HG03045 (cell line): ENCODE results near the gene PTPRJ.

Experiments used
- ATAC-seq: cut with Tn5 transposase; IDR thresholded peaks from one replicate; pipeline ENCODE4 v1.9.1; 2021; ENCODE audit warnings: mild to moderate bottlenecking, moderate library complexity; ENCODE audit not compliant: unreplicated experiment

Gene PTPRJ

DNA sequence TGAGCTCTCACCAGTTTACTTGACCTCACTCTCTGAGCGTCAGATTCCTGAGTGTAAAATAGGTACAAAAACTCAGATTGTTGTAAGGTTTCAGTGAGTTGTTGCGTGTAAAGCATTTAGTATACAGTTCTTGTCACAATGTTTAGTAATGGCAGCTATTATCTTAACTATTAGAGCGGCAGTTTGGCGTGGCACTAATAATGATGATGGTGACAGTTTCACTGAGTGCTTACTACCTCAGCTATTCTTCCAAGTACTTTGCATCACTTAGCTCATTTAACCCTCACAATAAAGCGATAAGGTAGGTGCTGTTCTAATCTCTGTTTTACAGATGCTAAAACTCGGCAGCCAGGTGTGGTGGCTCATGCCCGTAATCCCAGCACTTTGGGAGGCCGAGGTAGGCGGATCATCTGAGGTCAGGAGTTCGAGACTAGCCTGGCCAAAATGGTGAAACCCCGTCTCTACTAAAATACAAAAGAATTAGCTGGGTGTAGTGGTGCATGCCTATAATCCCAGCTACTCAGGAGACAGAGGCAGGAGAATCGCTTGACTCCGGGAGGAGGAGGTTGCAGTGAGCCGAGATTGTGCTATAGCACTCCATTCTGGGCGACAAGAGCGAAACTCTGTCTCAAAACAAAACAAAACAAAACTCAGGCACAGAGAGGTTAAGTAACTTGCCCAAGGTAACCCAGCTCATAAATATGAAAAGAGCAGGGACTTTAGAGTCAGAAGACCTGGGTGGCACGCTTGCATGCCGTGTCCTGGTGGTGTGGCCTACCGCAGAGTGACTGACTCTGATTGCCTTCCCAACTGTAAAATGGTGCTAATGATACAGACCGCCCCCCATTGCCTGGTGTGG, 76.2 kb downstream of the PTPRJ start:
- ATAC-seq = no peak

DNA sequence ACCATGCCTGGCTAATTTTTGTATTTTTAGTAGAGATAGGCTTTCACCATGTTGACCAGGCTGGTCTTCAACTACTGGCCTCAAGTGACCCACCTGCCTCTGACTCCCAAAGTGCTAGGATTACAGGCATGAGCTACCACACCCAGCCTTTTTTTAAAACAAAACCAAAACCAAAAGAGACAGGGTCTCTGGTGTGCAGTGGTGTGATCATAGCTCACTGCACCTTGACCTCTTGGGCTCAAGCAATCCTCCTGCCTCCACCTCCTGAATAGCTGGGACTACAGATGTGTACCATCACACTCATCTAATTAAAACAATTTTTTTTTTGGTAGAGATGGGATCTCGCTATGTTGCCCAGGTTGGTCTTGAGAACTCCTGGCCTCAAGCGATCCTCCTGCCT, 77.7 kb downstream of the PTPRJ start:
- no peak for ATAC-seq

DNA sequence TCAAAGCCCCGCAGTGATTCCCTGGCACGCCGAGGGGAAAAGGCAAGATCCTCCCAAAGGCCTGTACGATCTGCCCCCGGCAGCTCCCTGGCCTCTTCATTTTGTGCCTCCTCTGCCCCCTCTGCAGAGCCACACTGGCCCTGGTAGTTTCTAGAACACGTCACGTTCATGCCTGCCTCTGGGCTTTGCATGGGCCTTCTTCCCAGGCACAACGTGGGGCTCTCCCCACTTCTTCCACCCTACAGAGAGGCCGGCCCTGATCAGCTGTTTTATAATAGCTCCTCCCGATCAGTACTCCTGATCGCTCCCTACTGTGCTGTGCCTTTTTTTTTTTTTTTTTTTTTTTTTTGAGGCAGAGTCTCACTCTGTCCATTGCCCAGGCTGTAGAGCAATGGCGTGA, 78.4 kb downstream of the PTPRJ start:
- no peak for ATAC-seq

DNA sequence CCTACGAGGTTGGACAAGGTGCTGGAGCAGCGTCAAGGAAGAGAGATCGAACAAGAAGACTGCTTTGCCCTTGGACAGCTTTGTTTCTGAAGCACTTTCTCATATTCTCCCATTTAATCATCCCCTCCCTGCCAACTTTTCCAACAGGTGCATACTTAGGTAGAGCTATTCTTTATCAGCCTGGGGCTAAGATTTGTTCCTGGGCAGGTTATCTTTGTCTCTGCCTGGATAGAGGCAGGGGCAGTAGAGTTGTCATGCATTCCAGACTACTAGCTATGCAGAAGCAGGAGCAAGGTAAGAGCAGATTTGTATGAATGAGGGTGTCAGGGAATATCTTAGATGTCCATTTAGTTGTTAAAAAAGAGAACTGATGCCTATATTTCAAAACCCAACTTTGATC, 82.3 kb downstream of the PTPRJ start:
- ATAC-seq = no peak

DNA sequence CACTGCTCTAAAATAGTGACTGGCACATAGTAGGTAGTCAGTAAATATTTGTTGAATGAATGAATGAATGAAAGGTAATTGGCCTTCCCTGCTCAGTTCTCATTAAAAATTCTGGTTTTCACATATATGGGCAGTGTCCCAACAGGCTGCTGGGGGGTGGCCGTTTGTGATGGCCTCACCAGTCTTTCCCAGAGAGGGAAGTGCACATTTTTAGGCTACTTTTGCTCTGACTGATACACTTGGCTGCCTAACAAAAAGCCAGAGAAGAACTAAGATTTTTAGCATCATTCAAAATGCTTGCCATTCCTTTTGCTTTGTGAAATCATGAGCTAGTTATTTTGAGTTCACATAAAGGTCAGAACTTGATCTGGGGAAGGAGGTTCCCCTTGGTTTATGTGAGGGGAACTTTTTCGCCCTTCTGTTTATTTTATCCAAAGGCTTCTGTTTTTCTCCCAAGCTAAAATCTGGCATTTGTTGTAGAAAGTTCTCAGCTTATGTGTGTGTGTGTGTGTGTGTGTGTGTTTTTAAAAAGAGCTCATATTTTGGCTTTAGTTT, 83.1 kb downstream of the PTPRJ start:
- no peak for ATAC-seq

DNA sequence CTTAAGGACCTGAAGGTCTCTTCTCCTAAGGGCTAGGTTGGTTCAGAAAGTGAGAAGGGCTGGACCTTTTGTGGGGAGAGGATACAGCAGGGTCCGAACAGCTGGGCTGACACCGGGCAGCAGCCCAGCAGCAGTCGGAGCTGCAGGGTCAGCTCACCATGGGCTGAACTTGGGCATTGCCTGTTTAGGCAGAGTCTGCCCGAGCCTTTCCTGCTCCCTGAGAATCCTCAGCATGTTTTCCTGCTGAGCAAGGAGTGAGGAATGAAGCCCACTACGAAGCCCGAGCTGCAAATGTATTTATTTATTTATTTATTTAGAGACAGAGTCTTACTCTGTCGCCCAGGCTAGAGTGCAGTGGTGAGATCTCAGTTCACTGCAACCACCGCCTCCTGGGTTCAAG, 83.9 kb downstream of the PTPRJ start:
- ATAC-seq = no peak

DNA sequence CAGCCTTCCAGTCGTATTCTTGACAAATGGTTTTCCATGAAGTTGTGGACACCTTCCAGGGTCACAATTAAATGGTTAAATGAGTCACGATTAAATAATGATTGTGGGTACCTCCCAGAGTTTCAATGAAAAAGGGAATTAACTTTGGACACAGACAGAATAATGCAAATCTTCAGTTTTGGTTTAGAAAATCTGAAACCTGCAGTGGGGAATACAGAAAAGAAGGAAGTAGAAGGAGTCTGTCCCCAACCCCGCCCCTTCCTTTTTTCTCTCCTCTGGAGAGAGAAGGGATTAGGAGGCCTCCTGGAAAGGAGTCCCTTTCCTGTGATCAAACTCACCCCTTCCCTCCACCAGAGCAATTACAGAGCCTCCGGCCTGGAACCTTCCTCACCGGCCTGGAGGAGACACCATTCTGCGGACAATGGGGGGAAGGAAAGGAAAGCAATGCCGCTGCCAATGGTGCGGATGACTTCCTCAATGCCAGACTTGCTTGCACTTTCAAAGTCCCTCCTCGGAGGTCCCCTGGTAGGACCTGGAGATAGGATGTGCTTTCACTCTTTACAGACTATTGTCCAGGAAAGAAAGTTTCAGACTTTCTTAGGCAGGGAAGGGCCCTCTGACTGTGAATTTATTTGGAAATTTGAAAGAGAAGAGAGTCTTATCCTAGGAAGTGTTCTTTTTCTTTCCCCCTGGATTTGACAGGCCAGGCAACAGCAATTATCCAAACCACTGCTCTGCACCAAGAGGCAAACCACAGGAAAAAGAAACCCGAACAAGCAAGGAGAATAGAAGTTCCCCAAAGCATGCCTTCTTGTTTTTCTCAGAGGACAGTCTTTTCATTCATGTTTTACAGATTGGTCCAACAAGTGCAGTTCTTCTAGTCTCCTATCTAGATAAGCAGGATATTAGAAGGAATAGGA, 86.8 kb downstream of the PTPRJ start:
- ATAC-seq = no peak

DNA sequence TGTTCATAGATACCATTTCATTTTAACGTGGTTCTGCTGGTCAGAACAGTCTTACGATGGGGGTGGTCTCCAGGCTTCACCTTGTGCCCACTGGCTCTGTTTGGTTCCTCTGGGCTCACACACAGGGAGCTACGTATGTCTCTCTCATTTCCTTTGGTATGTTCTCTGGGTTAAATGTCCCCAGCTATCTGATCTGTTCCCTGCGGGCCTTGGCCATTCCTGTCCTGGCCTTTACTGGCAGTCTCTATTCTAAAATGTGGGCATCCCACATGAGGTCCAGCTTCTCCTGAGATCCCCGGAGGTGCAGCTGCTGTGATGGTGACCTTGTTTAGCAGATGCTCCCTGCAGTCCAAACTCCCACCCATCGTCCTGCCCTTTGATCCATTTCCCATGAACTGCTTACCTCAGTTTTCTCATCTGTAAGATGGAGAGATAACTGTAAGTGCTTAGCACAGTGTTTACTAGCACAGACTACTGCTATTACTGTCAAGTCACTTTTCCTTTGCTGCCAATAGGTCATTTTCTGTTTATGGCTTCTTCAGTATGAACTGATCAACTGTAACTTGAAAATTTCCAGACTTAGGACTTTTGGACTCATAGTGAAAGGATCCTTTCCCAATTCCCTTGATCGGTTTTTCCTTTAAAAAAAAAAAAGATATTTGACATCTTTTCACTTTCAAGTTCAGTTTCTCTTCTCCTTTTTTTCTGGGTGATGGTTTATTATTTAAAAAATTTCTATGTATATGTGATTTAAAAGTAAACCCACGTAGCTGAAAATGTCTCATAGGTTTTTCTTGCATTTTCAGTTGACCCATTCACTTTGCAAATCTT, 92.9 kb downstream of the PTPRJ start:
- no peak for ATAC-seq

DNA sequence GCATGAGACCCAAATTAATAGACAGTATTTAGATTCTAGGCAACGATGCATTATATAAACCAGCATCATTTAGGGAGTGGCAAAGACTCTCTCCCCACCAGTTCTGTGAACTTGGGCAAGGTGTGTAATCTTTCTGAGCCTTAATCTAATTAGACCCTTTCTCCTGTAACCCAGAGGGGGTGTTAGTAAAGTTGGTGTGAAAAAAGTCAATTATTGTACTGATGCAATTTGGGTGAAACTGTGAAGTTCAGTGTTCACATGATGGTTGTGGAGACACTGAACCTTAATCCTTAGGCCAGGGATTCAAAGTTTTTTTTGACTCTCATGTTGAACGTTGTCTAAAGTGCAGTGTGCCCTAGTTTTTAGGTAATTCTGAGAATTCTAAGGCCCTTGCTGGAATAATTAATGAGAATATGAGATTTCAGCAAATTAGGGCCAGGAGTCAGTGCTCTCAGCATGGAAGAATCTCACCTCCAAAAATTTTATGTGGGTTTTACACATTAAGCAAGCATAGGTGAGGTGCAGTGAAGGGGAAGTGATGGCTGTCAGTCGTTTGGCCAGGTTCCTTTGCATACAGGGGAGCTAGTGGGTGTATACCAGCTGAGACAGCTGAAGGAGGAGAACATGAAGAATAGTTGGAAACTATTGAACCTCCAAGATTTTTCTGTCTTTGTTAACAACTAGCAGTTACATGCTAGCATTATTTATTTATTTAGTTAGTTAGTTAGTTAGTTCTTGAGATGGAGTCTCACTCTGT, 94.2 kb downstream of the PTPRJ start:
- no peak for ATAC-seq

DNA sequence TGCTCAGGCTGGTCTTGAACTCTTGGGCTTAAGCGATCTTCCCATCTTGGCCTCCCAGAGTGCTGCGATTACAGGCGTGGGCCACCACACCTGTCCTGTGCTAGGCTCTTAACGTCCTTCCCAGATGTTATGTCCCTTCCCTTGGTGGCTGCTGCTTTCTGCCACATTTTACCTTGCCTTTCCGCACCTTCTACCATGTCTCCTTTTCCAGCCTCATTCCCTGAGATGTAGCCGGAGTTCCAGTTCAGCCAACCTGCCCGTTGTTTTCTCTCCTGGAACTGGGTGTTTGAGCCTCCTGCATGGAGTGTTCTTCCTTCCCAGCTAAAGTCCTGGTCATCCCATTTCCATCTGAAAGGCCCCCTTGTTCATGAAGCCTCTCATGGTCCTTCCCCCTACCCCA, 95.3 kb downstream of the PTPRJ start:
- no peak for ATAC-seq

DNA sequence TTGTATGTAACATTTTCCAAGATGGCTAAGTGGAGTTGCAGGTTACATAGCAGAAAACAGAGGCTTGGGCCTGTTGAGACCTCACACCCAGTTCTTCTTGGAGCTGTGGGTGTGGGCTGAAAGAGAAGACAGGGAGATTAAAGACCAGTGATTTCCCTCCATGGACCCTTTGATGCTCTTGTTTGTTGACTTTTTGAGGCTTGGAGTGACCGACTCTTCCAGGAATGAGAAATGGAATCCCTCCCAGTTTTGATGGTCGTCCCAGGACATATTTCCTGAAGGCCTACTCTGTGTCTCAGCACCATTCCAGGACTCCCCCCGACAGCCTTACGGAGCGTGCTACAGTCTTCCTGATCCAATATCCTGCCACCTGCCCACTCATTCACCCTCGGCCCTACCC, 96.9 kb downstream of the PTPRJ start:
- ATAC-seq = no peak

DNA sequence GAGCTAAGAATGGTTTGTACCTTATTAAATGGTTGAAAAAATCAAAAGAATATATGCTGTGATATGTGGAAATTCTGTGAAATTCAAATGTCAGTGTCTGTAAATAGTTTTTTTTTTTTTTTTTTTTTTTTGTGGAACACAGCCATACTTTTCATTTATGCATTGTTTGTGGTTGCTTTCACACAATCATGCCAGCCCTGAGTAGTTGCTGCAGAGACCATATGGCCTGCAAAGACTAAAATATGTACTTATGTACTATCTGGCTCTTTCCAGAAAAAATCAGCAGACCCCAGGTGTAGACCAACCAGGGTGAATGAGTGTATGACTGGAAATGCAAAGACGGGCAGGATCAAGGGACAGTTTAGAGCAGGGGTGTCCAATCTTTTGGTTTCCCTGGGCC, 98.3 kb downstream of the PTPRJ start:
- no peak for ATAC-seq

DNA sequence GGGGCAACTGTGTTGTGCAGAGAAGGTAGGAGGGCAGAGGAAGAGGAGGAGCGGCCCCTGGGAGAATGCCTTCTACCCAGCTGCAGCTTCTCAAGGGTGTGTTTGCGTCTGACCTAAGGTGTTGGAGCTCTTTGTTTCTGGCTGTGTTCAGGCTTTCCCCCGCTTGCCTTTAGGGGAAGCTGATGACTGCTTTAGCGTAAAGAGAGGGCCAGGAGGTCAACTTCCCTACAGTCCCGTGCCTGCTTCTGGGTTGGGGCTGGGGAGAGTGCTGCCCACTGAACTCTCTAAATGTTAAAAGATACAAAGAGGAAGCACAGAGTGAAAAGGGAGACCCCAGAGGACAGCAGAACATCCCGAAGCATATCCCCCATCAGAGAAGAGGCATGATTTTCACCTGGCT, 99.2 kb downstream of the PTPRJ start:
- no peak for ATAC-seq

DNA sequence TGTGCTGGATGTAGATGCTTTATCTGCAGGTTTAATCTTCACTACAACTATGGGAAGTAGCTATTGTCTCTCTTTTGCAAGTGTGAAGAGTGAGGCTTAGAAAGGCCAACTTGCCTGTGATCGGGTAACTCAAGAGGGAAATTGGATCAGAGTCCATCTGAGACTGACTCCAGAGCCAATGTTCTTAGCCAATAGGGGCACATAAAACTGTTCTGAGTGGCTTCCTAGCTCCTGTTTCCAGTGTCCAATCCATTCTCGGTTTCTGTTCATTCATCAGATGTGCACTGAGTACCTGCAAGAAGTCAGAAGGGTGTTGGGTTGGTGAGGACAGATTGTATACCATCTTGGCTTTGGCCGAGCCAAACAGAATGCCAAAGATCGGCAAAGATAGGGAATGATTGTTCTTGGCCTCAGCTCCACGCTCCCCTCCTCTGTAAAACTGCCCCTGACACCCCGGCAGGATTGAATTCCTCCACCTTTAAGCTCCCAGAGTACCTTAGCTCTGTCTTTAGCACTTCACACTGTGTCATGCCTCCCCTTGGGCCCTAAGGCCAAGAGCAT, 100.0 kb downstream of the PTPRJ start:
- no peak for ATAC-seq

DNA sequence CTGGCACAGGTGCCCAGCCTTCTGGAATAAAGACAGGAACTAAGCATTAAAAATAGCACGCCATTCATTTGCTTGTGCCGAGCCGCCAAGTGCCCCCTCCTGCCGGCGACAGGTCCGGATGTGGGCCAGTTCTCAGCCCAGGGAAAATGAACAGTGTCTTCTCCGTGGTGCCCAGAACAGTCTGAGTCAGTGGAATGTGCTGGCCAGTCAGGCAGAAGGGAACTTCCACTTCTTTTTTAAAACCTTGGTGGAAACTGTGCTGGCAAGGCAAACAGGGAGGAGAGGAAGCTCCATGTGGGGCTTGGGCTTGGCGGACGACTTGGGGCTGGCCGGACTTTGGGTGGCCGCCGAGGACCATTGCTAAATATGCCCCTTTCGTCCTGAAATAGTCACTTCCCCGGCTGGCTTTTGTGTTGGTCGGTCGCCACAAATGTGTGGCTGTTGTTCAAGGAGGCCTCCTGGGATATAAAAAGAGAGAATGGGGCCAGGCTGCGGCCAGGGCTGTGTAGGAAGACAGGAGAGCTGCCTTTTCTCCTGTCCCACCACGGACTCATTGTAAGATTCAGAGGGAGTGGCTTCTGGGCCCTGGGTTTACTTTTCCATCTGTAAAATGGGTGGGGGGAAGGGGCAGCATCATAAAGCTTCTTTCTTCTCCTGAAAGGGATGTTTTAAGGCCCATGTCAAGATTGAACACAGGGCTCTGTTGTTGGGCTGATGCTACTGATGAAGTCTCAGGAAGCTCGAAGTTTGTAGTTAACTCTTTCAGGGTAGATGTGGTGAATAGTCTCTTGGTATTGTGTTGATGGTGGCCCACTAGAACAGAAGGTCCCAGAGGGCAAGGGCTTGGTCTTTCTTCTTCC, 101.0 kb downstream of the PTPRJ start:
- no peak for ATAC-seq

DNA sequence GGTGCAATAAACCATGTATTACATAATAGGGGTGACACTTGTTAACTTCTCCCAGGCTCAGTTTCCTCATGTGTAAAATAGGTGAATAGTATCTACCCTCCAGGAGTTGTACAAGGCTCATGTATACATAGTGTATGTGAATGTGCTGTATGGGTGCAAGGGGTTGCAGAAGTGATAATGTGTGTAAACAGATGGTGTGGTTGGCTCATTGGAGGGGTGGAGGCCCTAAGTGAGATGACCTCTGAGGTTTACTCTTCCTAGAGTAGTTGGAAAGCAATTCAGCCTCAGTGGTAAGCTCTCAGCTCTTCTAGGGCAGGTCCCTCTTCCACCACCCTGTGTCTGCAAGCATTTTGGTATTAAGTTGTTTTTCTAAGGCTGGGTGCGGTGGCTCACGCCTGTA, 102.4 kb downstream of the PTPRJ start:
- ATAC-seq = no peak

DNA sequence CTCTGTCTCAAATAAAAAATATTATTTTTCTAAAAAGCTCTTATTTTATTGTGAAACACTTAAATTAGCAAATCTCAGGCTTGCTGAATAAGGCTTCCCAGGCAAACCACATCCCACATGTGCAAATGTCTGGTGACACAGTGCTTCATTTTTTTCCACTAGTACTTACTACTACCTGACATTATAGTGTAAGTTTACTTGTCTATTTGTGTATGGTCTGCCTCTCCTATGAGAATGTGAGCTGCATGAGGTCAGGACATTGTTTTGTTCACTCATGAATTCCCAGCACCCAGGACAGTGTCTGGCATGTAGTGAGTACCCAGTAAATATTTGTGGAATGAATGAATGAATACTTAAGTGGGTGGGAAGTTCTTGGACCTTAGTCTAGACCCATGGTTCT, 103.1 kb downstream of the PTPRJ start:
- no peak for ATAC-seq

DNA sequence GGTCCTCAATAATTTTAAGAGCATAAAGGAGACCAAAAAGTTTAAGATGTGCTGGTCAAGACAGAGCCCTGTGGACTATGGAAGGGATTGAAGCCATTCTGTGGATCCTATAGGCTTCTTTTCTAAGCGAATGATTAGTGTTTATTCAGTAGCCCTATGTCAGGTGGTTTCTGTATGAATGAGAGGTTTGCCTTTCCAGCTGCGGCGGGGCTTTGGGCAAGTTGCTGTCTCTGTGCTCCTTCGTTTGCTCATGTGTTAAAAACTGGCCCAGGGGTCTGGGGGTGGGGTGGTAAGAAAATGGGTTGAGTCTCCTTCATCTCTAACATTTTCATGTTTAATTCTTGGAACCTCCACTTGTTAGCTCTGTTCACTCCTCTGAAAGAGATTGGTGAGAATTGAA, 105.3 kb downstream of the PTPRJ start:
- ATAC-seq = no peak

DNA sequence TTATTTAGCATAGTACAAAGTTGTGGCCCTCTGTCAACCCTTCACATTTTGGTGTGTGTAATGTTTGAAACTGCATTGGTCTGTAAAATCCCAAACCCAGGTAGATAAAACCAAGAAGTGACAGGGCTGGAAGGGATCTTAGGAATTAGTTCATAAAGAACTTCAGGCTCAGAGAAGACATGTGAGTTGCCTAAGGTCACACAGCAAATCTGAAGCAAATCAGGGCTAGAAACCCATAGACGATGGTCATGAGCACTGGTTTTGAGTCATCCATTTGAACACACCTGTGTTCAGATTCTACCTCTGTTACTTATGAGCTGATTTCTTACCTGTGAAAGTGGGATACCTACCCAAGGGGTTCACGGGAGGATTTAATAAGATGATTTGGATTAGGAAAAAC, 107.1 kb downstream of the PTPRJ start:
- ATAC-seq = no peak
